Measurements from ENCODE around the gene APELA. TPM values are rescaled to one million over a fixed set of nuclear protein-coding genes. Genes with fewer than 3 reads are reported as not detected.

The APELA gene
- total RNA-seq, 3 donors from 2014 or later, result not detected

DNA sequence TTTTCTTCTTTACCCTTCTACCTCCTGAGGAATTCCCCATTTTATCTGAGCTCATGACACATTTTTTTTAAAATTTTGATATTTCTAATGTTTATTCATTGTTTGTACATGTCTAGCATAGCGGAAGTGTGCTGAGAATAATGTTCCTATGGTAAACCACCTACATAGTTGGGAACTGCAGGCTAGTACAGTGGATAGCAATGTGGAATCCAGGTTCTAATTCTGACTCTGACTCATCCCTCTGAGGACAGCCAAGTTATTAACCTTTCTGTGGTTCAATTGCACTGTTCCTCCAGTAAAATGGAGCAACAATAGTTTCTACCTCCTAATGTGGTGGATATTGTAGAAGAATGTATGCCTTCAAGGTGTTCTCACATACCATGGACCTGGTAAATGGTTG lies 20.6 kb upstream of the APELA start:
- TF ChIP-seq, protein P1, sequence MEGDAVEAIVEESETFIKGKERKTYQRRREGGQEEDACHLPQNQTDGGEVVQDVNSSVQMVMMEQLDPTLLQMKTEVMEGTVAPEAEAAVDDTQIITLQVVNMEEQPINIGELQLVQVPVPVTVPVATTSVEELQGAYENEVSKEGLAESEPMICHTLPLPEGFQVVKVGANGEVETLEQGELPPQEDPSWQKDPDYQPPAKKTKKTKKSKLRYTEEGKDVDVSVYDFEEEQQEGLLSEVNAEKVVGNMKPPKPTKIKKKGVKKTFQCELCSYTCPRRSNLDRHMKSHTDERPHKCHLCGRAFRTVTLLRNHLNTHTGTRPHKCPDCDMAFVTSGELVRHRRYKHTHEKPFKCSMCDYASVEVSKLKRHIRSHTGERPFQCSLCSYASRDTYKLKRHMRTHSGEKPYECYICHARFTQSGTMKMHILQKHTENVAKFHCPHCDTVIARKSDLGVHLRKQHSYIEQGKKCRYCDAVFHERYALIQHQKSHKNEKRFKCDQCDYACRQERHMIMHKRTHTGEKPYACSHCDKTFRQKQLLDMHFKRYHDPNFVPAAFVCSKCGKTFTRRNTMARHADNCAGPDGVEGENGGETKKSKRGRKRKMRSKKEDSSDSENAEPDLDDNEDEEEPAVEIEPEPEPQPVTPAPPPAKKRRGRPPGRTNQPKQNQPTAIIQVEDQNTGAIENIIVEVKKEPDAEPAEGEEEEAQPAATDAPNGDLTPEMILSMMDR (IDR thresholded peaks at IDR 0.05), result no peak
- Histone ChIP-seq H3K4me3 (no peak overlapping the region), H3K9me3 (no peaks in the 10 kb centered on the region), H3K4me1 (ENCODE audit: low read depth) (no peaks in the 10 kb centered on the region), H3K36me3 (ENCODE audit: low read depth) (no peaks in the 10 kb centered on the region)
- no peak for ATAC-seq
- no peak for DNase-seq
- intact Hi-C loops (cut with DNase I, micrococcal nuclease), result no loop called here

DNA sequence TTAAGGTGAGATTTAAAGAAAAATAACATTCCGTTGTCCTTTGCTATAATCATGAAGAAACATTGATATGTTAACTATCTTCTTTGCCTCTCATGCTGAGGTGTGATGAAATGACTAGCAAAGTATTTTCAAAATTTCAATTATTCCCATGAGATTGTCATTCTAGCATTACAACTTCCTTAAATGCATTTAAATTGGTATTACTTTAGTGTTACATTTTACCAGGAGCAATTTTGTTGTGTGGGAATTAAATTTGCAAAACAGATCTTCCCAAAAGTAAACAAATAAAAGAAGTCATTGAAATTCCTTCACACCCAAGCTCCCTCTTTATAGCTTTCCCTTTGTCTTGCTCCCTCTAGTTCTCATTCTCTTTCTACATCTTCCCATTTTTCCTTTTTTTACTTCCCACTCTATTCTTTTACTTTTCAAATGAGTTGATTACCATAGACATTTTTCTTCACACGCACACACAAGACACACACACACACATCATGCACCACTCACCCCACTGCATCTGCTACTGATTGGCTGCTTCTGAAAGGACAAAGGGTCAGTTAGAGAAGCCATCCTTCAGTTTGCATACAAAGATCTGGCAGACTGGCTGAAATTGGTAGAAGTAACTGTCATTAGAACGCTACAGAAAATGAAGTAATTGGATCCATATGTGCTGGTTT lies 10.0 kb upstream of the APELA start:
- ATAC-seq, result no peak
- intact Hi-C loops (cut with DNase I, micrococcal nuclease), result no loop called here
- no peaks in the 10 kb centered on the region for H3K36me3 ChIP-seq (ENCODE audit: low read depth)

DNA sequence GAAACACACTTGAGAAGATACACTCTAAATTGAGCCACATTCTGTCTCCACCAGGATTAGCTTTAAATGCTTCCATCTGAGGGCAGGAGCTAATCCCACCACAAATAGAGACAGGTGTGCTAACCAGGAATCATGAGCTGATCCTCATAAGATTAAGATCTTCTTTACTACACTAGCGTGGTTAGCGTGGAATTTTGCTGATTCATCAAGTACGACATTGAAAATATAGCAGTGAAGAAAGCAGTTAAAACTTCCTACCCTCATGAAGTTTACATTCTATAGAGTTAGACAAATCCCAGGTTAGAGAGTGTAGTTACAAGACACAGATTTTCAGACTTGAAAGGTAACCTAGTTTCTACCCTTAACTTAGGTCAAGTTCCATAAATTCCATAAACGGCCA lies 5.3 kb upstream of the APELA start:
- intact Hi-C loops (cut with DNase I, micrococcal nuclease), result no loop called here
- no peaks in the 10 kb centered on the region for H3K36me3 ChIP-seq (ENCODE audit: low read depth)

More for the DNA sequence above, 10.0 kb upstream of the APELA start:
- H3K4me3 ChIP-seq, result no peak overlapping the region
- H3K9me3 ChIP-seq, result no peaks in the 10 kb centered on the region
- TF ChIP-seq, protein P1 (IDR thresholded peaks at IDR 0.05), result no peak
- H3K4me1 ChIP-seq (ENCODE audit: low read depth), result no peaks in the 10 kb centered on the region
- DNase-seq, result no peak

DNA sequence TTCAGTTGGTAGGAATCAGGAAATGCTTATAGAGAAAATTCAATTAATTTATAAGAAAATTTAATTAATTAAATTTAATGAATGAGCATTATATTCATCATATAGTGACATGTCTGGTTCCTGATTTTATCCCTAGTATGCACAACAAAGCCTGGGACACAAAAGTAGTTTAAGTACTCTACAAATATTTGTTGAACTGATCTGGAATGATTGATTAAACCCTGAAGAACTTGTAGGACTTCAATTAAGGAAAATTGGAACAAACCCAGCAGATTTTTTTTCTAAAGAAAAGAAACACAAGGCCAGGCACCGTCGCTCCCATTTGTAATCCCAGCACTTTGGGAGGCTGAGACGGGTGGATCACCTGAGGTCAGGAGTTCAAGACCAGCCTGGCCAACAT lies 4.5 kb upstream of the APELA start:
- Histone ChIP-seq H3K4me1 (ENCODE audit: low read depth) (peaks cover 6% of the 10 kb centered on the region), H3K36me3 (ENCODE audit: low read depth) (no peaks in the 10 kb centered on the region), H3K9me3 (no peaks in the 10 kb centered on the region), H3K4me3 (no peak overlapping the region)
- intact Hi-C loops (cut with DNase I, micrococcal nuclease), result no loop called here
- DNase-seq, result no peak
- TF ChIP-seq, protein P1 (IDR thresholded peaks at IDR 0.05), result no peak
- ATAC-seq, result no peak

More for the DNA sequence above, 5.3 kb upstream of the APELA start:
- ATAC-seq (no peak), DNase-seq (no peak)
- no peaks in the 10 kb centered on the region for H3K9me3 ChIP-seq
- peaks cover 2% of the 10 kb centered on the region for H3K4me1 ChIP-seq (ENCODE audit: low read depth)
- TF ChIP-seq, protein P1 (IDR thresholded peaks at IDR 0.05), result no peak
- no peak overlapping the region for H3K4me3 ChIP-seq

DNA sequence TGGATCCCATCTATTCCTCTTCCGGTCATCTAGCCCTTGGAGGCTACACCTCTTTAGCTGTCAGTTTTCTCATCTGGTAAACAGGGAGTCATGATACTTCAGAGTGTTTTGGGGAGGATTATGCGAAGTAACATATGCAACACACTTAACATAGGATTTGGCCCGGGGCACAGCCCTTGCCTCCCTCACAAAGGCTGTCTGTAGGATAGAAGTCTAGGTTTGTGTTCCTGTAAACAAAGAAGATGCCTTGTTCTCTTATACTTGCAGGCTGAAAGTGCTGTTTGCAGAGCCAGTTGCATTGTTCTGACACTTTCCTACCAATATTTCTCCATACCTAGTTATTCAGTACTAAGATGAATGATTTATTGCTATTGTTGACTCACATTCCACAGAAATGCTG lies 2.2 kb upstream of the APELA start:
- ATAC-seq, result no peak
- intact Hi-C loops (cut with DNase I, micrococcal nuclease), result no loop called here

More for the DNA sequence above, 2.2 kb upstream of the APELA start:
- TF ChIP-seq, protein P1 (IDR thresholded peaks at IDR 0.05), result no peak
- H3K36me3 ChIP-seq (ENCODE audit: low read depth), result no peaks in the 10 kb centered on the region
- H3K4me1 ChIP-seq (ENCODE audit: low read depth), result peaks cover 6% of the 10 kb centered on the region
- no peaks in the 10 kb centered on the region for H3K9me3 ChIP-seq
- no peak overlapping the region for H3K4me3 ChIP-seq
- no peak for DNase-seq

All from mucosa of descending colon (tissue), 3 donors.